ENCODE results near the gene DMWD. TPM values are rescaled to one million over a fixed set of nuclear protein-coding genes. Genes with fewer than 3 reads are reported as not detected.
"Not testable (repeated sequence)": the region's sequence is repeated elsewhere in the genome, so short reads cannot be mapped to it uniquely, and the experiment has no call there.

The DMWD gene
- total RNA-seq, 1 donor from 2014 or later: 66.0 TPM

DNA sequence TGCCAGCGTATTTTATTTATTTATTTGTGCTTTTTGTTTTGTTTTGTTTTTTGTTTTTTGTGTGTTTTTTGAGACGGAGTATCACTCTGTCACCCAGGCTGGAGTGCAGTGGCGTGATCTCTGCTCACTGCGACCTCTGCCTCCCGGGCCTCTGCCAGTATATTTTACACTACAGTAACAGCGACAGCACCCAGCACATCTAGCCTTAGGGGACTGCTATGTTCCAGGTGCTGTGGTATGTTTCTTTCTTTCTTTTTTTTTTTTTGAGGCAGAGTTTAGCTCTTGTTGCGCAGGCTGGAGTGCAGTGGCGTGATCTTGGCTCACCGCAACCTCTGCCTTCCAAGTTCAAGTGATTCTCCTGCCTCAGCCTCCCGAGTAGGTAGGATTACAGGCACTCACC lies 41.2 kb downstream of the DMWD start:
- DNase-seq (ENCODE audit: low spot score): not testable (repeated sequence)

- DNase-seq (ENCODE audit: low spot score): no peak
Measured at GRCh38 chr19:45747513-45747912, 45.1 kb downstream of the DMWD start.

DNA sequence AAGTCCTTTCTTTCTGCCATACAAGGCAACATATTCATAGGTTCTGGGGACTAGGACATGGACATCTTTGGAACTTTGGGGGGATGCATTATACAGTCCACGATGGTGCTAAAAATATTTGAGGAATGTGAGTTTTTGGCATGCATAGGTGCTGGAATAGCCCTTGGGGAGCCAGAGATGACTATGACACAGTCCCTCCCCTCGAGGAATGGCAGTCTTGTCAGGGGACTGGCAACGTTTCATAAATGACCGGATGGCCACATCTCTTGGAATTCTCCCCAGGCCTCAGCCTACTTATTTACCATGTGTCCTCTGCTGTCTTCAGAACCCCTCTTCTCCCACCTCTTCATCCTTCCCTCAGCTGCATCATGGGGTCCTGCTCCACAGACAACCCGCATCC lies 45.8 kb downstream of the DMWD start:
- DNase-seq (ENCODE audit: low spot score): no peak

- DNase-seq (ENCODE audit: low spot score): no peak
Measured at GRCh38 chr19:45745606-45746005, 47.0 kb downstream of the DMWD start.

- DNase-seq (ENCODE audit: low spot score): no peak
Measured at GRCh38 chr19:45742969-45743368, 49.7 kb downstream of the DMWD start.

DNA sequence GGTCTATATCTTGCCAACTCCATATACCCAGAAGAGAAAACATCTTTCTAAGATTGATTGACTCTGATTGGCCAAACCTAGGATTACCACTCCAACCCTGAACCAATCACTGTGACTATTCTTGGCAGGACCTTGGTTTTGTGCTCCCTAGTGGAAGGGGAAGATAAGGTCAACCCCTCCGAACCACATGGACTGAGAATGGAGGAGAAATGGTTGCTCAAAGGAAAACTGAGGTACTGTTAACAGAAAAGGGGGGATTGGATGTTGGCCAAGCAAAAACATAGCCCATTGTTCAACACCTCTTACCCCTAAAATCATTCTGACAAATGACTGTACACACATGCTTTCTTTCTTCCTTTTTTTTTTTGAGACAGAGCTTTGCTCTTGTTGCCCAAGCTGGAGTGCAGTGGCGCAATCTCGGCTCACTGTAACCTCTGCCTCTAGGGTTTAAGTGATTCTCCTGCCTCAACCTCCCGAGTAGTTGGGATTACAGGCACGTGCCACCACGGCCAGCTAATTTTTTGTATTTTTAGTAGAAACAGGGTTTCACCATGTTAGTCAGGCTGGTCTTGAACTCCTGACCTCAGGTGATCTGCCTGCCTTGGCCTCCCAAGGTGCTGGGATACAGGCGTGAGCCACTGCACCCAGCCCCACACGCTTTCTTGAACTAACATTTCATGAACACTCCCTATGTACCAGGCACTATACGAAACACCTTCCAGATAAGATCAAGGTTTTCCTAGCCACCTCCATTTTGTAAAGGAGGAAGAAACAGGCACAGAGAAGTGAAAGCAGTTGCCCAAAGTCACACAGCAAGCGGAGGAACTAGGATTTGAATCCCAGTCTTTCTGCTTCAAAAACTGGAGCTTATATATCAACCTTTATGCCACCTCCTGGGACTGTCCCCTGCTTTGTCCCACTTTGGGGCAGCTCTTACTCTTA lies 52.9 kb downstream of the DMWD start:
- no peak for DNase-seq (ENCODE audit: low spot score)

DNA sequence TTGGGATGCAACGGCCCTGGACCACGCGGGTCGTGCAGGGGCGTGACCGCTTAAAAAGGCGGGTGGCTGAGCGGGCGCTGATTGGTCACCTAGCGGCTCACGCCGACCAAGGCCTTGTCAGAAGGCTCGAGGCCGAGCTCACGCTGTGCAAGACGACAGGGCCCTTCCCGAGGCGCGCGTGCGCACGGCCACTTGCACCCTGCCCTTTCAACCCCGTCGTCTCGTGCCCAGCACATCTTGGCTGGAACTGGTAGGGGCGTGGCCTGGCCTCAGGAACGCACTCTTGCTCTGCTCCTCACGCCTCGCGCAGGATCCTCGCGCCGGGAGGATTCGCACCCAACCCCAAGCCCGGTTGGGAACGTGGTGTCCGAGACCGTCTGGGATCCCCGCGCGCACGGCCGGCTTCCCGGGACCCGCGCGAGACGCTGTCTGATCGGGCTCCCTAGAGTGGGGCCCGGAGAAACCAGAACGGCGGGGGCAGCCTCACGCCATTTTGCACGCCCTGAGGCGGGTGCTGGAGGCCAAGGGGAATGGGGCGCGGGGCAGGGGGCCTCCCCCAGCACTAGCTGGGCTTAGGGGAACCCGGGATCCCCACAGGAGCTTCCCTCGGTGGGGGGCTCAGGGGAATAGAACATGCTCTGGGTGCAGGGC lies 59.4 kb downstream of the DMWD start, which contains the start of gene MEIOSIN:
Gene MEIOSIN, plus strand, starts transcription at position 280 of the 651 bp plus-strand sequence. CDS start 1,938 bp downstream, outside the sequence.
- DNase-seq (ENCODE audit: low spot score): no peak

Other genes starting within 250 kb of the DMWD start
- 11.5 TPM for gene OPA3, start 208.0 kb downstream of the DMWD start, total RNA-seq
- gene GPR4, start 190.6 kb downstream of the DMWD start, total RNA-seq: 2.2 TPM
- gene EML2, start 153.4 kb downstream of the DMWD start, total RNA-seq: 68.4 TPM
- 10.3 TPM for gene GIPR, start 124.6 kb downstream of the DMWD start, total RNA-seq
- 269 TPM for gene SNRPD2, start 100.9 kb downstream of the DMWD start, total RNA-seq
- gene QPCTL, start 100.2 kb downstream of the DMWD start, total RNA-seq: 8.0 TPM
- 22.0 TPM for gene FBXO46, start 61.9 kb downstream of the DMWD start, total RNA-seq
- not detected for gene MEIOSIN, start 59.4 kb downstream of the DMWD start, total RNA-seq
- 29.6 TPM for gene SIX5, start 23.6 kb downstream of the DMWD start, total RNA-seq
- gene DMPK, start 10.4 kb downstream of the DMWD start, total RNA-seq: 163 TPM
- 0.09 TPM for gene RSPH6A, start 22.5 kb upstream of the DMWD start, total RNA-seq
- 72.6 TPM for gene SYMPK, start 70.3 kb upstream of the DMWD start, total RNA-seq
- 10.1 TPM for gene FOXA3, start 71.5 kb upstream of the DMWD start, total RNA-seq
- 44.4 TPM for gene IRF2BP1, start 93.3 kb upstream of the DMWD start, total RNA-seq
- 13.0 TPM for gene MYPOP, start 109.8 kb upstream of the DMWD start, total RNA-seq
- gene NANOS2, start 121.9 kb upstream of the DMWD start, total RNA-seq: not detected
- gene NOVA2, start 181.0 kb upstream of the DMWD start, total RNA-seq: 3.1 TPM
- 24.1 TPM for gene CCDC61, start 202.6 kb upstream of the DMWD start, total RNA-seq
- not detected for gene PGLYRP1, start 230.2 kb upstream of the DMWD start, total RNA-seq
- not detected for gene IGFL4, start 248.2 kb upstream of the DMWD start, total RNA-seq